OCI-LY3 (cell line): ENCODE results near the gene SOCS1.
"Not testable (repeated sequence)": the region's sequence is repeated elsewhere in the genome, so short reads cannot be mapped to it uniquely, and the experiment has no call there.

Experiments used
- H2AFZ ChIP-seq: fragments of 200-600, 300-600 bp; shearing (Covaris generic); 2 replicates; pipeline ENCODE4 v1.6.0; 2014; ENCODE audit warnings: antibody characterized with exemption, low read depth, low read length
- H3K27ac ChIP-seq: fragments of 200-600, 300-600 bp; sonication (generic); 2 replicates; pipeline ENCODE4 v1.5.1; 2014; ENCODE audit warnings: mild to moderate bottlenecking, low read length, moderate library complexity, mixed read lengths
- H3K27me3 ChIP-seq: fragments of 200-600, 300-600 bp; sonication (generic); 2 replicates; pipeline ENCODE4 v1.6.1; 2014; ENCODE audit warnings: low read depth, low read length, mixed read lengths
- H3K36me3 ChIP-seq: fragments of 200-600, 300-600 bp; sonication (generic); replicated peaks from 2 replicates; pipeline ENCODE3; 2014; ENCODE audit warnings: low read depth, low read length, mixed read lengths
- H3K4me1 ChIP-seq: fragments of 300-600, 200-600 bp; sonication (generic); 2 replicates; pipeline ENCODE4 v1.6.1; 2014; ENCODE audit warnings: low read length, mixed read lengths
- H3K4me2 ChIP-seq: fragments of 200-600, 300-600 bp; sonication (generic); 2 replicates; pipeline ENCODE4 v1.6.1; 2014; ENCODE audit warnings: low read length, mixed read lengths
- H3K4me3 ChIP-seq: fragments of 300-600, 200-600 bp; sonication (generic); 2 replicates; pipeline ENCODE4 v1.5.1; 2014; ENCODE audit warnings: antibody characterized with exemption, mild to moderate bottlenecking, low read length, moderate library complexity
- H3K79me2 ChIP-seq: fragments of 300-600, 200-600 bp; shearing (Covaris generic); 2 replicates; pipeline ENCODE4 v1.6.1; 2014; ENCODE audit warnings: mild to moderate bottlenecking, low read length, mixed read lengths
- H3K9ac ChIP-seq: fragments of 300-600, 200-600 bp; shearing (Covaris generic); 2 replicates; pipeline ENCODE4 v1.6.0; 2014; ENCODE audit warnings: mild to moderate bottlenecking, low read length, moderate library complexity
- H3K9me3 ChIP-seq: fragments of 200-600, 300-600 bp; shearing (Covaris generic); 2 replicates; pipeline ENCODE4 v1.6.1; 2014; ENCODE audit warnings: low read length, mixed read lengths; ENCODE audit not compliant: insufficient read depth
- H4K20me1 ChIP-seq: fragments of 200-600, 300-600 bp; sonication (generic); 2 replicates; pipeline ENCODE4 v1.6.1; 2016; ENCODE audit warnings: low read length, mixed read lengths; ENCODE audit not compliant: insufficient read depth
- CTCF ChIP-seq: fragments of 200-600, 300-600 bp; sonication (generic); IDR thresholded peaks from 2 replicates; pipeline ENCODE4 v1.5.1; 2014; ENCODE audit warnings: antibody characterized with exemption, low read length, low read depth
- EZH2phosphoT487 ChIP-seq: fragments of 200-600 bp; shearing (Covaris generic); IDR thresholded peaks from 2 replicates; pipeline ENCODE4 v1.6.1; 2018; ENCODE audit warnings: antibody characterized with exemption, mixed run types, low read depth

SOCS1 gene

DNA sequence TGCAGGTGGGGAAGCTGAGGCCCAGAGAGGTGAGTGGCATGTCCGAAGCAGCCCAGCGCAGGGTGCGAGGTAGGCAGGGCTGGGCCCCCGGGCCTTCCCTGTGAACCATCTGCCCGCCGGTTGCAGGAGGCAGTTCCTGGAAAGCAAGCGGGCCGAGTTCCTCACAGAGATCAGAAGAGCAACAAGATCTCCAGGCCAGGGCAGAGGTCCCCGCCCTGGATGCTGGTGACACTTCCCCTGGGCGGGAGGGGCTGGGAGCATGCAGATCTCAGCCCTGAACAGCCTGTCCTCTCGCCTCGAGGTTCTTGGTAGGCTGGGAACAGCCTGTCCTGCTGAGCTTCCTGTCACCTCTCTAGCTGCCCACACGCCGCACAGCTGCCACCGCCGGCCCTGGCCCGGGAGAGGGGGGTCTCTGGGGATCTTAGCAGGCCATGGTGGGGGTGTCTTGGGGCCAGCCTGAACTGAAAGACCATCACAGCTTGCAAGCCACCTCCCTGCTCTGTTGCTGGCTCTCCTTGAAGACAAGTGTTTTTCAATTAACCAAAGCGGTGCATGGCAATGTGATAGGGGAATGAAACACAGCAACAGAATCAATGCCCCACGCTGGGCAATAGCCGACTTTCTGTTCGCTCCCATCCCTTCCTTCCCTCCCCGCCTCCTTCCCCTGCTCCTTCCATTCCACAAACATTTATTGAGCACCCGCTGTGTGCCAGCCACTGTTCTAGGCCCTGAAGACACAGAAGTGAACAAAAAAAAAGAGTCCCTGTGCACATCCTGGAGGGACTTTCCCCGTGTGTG is 31.7 kb downstream of the SOCS1 start:
- H3K4me2 ChIP-seq = peak overlapping the region; percentile 79
- peak overlapping the region; percentile 72 for H3K27ac ChIP-seq

DNA sequence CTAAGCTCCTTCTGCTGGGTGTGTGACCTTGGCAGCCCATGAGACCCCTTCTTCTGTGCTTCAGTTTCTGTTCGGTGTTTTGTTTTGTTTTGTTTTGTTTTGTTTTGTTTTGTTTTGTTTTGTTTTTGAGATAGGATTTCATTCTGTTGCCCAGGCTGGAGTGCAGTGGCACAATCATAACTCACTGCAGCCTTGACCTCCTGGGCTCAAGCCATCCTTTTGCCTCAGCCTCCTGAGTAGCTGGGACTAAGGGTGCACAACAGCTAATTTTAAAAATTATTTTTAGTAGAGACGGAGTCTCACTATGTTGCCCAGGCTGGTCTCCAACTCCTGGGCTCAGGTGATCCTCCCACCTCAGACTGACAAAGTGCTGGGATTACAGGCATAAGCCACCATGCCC is 35.5 kb downstream of the SOCS1 start:
- not testable (repeated sequence) for H3K27me3 ChIP-seq, H3K9ac ChIP-seq, H3K27ac ChIP-seq, H3K79me2 ChIP-seq, H3K36me3 ChIP-seq, H4K20me1 ChIP-seq, H3K4me3 ChIP-seq, H2AFZ ChIP-seq, H3K4me2 ChIP-seq
- Histone ChIP-seq H3K4me1 (peaks cover 23% of the 10 kb centered on the region), H3K9me3 (peaks cover 15% of the 10 kb centered on the region; the same call in 1 of the 2 replicates)

More for the DNA sequence above, 31.7 kb downstream of the SOCS1 start:
- Histone ChIP-seq H3K36me3 (no peaks in the 10 kb centered on the region), H3K4me1 (peaks cover 40% of the 10 kb centered on the region), H4K20me1 (no peaks in the 10 kb centered on the region), H3K9me3 (no peaks in the 10 kb centered on the region), H3K4me3 (peak overlapping the region; percentile 63), H3K9ac (peak overlapping the region; percentile 69), H2AFZ (peak overlapping the region; percentile 64; the same call in 1 of the 2 replicates), H3K79me2 (no peaks in the 10 kb centered on the region), H3K27me3 (no peaks in the 10 kb centered on the region)
- TF ChIP-seq EZH2phosphoT487 (no peak), CTCF (no peak)

- H3K9me3 ChIP-seq = peaks cover 15% of the 10 kb centered on the region; the same call in 1 of the 2 replicates
- no peak overlapping the region for H3K27ac ChIP-seq
- H3K79me2 ChIP-seq = no peaks in the 10 kb centered on the region
- H3K4me2 ChIP-seq = no peak overlapping the region
- H4K20me1 ChIP-seq = no peaks in the 10 kb centered on the region
- H3K9ac ChIP-seq = no peak overlapping the region
- TF ChIP-seq EZH2phosphoT487 = no peak
- TF ChIP-seq CTCF = no peak
- H3K4me3 ChIP-seq = no peak overlapping the region
- no peaks in the 10 kb centered on the region for H3K36me3 ChIP-seq
- H3K4me1 ChIP-seq = peaks cover 9% of the 10 kb centered on the region
- no peaks in the 10 kb centered on the region for H3K27me3 ChIP-seq
- no peak overlapping the region for H2AFZ ChIP-seq
Measured at GRCh38 chr16:11219178-11219577, 36.8 kb downstream of the SOCS1 start.

DNA sequence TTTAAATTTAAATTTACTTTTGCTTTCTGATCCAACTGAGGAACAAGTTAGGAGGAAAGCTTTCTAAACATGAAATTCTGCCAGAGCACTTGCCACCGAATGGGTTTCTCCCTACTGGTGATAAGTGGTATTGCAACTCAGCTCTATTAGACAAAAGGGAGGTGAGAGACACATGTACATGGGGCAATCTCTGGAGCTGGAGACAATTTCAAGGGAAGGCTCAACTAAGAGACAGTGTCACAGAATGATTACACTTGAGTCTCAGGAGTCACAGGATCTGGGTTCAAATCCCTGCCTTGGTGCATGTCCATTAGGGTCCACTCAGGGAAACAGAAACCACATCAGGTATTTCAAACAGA is 37.4 kb downstream of the SOCS1 start:
- Histone ChIP-seq H3K27ac (no peak overlapping the region), H3K4me3 (no peak overlapping the region), H3K79me2 (no peaks in the 10 kb centered on the region), H3K36me3 (no peaks in the 10 kb centered on the region), H3K4me2 (no peak overlapping the region), H3K9me3 (peaks cover 15% of the 10 kb centered on the region; the same call in 1 of the 2 replicates), H3K9ac (no peak overlapping the region), H3K27me3 (no peaks in the 10 kb centered on the region), H2AFZ (no peak overlapping the region), H4K20me1 (no peaks in the 10 kb centered on the region), H3K4me1 (peaks cover 3% of the 10 kb centered on the region; the same call in 1 of the 2 replicates)
- peak; percentile 43 for TF ChIP-seq CTCF
- TF ChIP-seq EZH2phosphoT487 = no peak
